HUDEP-2 (cell line): Measurements from ENCODE around the gene HEXB.

Experiments used
- DNase-seq, 76 experiments: peaks; one replicate each; lab custom pipeline; 2025; ENCODE audit not compliant: unreplicated experiment in 76 of 76; lab: John Stamatoyannopoulos, UW

The HEXB gene

DNA sequence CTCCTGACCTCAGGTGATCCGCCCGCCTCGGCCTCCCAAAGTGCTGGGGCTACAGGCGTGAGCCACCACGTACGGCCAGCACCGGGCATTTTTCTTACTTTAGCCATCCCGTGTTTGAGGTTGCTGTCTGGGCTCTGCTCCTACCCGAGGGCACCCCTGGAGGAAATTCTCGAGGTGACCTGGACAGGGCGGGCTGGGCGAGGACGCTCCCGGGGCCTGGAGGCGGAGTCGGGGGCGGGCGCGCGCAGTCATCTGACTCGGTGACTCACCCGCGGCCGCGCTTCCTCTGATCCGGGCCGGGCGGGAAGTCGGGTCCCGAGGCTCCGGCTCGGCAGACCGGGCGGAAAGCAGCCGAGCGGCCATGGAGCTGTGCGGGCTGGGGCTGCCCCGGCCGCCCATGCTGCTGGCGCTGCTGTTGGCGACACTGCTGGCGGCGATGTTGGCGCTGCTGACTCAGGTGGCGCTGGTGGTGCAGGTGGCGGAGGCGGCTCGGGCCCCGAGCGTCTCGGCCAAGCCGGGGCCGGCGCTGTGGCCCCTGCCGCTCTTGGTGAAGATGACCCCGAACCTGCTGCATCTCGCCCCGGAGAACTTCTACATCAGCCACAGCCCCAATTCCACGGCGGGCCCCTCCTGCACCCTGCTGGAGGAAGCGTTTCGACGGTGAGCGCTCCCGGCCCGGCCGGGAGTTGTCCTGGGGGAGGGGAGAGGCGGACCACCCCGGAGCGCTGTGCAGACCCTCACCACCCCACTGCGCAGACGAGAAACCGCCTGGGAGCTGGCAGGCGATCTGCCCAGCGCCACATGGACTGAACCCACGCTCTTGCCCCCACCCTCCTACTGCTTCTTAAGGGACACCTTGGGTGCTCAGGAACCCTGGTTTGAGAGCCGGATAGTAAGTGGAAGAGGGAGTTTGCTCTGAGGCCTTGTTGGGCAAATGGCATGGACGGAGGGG, at the start of gene HEXB:
HEXB (plus strand) TSS at position 334 of the 952 bp plus-strand sequence; CDS start at position 362, 28 bp downstream.
- DNase-seq = peak in 73 of 76 experiments; percentile 17 to 89 (median 74)

DNA sequence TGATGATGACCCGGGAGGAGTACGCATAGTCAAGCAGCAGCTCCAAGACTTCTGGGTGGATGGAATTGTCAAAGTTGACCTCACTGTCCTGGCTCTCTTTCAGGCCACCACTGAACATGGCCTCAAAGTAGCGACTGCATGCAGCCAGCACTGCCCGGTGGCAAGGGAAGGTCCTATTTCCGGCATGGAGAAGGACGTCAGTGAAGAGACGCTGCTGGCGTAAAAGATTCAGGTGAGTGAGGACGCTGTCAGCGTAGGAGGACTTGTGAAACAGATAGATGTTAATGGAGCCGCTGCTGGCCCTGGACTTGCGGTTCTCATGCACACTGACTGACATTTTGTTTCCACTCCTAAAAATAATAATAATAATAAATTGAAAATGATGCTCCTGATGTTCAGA, 48.9 kb upstream of the HEXB start:
- DNase-seq = no peak

DNA sequence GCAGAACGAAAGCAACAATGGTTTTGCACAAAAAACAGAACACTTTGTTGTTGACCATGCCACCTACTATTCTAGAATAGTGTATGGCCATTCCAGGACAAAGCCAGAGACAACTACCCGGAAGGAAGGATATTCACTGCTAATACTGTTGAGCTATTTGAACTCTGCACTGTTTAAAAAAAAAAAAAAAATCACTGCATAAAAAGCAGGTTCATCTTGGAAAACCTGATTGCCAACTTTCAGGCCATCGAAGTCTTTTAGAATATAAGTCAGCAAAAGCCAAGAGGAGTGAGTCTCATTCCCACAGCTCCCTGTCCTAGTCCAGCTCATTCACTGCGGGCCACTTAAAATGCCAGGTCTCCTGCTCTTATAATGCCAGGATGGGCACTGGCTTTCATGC, 48.5 kb upstream of the HEXB start:
- DNase-seq = no peak

DNA sequence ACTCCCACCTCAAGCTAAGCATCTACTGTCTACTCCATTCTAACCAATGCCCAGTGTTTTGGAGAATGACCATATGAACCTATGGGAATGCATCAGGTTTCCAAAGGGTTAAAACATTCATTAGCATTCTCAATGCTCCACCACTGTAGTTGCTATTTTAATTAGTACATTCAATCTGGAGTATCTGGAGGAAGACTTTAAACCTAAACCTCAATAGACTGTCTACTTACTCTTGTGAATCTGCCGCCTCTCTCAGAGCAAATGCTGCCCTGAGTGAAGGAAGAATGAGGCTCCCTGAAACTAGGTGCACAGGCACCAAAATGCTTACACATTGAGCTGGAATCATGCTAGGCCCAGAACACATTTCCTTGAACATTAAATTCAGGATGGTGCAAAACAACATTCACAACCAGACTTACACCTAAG, 46.5 kb upstream of the HEXB start:
- DNase-seq = no peak

DNA sequence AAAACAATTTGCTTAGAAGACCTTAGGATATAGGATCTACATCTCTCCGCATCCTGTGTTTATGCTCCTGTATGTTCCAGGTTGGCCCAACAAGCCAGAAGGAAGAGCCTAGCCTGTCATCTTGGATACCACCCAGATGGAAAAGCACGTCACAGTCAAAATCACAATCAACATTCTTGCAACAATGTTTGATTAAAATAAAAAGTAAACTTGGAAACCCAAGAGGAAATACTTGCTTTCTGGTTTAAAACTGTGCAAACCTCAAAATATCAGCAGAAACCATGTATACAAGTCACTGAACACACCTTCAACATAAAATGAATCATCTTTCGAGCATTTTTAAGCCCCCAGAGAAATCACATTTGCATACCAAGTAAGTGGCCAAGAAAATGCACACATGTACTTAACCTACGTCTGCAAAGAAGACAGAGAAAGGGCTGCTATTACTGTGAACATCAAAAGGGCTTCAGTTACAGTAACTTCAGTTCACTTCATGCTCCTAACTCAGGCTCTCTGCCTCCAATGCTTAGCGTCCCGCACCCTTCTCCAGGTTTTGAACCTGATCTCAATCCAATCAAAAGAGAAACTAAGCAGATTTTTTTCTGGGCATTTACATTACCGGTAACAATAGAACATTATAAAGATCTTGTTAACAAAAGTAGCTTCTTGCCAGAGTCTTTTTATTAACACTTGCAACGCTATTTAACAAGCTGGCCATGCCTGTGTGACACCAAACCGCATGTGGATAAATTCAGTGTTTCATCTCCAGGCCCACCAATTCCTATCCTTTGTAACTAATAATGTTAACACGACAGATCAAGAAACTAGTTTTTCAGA, 45.8 kb upstream of the HEXB start:
- no peak for DNase-seq

DNA sequence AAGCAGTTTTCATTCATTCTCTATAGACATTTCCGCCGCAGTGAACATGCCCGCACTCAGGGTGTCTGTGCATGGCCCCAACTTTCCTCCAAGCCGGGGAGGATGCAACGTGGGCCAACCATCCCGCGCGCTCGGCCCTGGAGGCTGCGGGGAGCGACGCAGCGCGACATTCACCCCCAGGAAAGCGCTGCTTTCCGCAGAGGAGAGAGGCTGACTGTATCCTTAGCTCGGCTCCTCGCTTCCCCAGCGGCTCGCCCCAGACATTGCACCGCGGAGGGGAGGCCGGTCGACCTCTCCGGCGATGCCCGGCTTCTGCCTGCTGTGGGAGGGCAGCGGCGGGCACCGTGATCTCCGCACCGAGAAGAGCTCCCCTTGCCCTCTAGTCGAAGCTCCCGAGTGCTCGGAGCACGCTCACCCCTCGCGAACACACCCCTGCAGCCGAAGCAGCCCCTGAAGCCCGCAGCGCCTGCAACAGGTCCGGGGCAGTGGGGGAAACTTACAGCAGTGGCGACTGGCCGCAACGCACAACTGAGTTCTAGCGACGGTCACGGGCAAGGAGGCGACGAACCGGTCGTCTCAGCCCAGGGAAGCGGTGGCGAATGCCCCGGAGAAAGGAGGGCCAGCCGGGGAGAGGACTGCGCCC, 45.1 kb upstream of the HEXB start:
- no peak for DNase-seq

DNA sequence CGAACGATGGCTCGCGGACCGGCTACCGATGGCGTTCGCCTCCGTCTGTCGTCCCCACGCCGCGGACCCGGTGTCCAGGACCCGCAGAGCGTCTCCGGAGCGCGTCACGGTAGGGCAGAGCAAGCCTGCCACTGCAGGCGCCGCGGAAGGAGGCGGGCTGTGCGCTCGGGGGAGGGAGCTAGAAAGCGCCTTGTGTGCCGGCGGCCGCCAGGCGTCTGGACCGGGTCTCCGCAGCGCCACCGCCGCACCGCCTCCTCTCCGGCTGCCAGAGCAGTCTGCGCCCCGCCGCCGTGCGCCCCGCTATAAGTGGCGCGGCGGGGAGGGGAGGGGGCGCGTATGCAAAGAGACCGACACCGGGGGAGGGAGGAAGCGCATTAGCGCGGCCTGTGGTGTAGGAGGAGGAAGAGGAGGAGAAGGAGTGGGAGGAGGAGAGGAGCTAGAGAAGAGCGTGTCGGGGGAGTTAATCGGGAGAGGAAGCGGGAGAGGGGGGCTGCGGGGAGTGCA, 44.5 kb upstream of the HEXB start, which contains the start of gene ENC1:
ENC1 (minus strand) TSS at position 279 of the 504 bp plus-strand sequence. CDS start 4,243 bp downstream, outside the sequence.
- peak in 40 of 76 experiments; percentile 4 to 58 (median 28) for DNase-seq

DNA sequence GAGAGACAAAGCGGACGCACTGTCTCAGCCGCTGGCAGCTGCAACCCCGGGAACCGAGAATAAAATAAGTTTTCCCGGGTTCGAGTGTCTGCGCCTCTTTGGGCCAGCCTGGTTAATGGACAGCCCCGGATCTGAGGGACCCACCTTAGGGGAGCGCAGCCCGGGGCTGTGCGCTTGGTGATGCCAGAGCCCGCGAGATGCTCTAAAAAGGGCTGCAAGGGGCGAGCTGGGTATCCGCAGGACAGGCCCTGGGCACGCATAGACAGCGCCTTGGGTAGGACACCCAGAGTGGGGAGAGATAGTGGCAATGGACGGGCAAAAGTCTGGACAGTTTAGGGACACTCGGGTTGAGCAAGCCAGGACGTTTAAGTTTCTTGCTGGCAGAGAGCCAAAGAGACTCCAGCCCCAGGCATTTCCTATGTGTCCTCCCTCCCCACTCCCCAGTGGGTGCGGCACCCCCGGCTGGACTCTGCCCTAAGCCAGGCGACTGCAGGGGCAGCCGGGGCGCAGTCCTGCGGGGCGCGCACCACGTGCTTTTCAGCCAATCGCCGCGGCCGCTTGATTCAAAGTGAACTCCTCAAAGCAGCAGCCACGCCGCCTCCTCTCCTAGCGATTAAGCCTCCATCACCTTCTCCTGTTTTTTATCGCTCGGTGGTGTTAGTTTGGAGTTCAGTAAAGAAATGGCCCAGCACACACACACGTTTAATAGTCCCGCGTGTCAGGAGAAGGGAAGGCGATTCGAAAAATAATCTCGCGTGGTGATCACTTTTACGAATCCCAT, 43.9 kb upstream of the HEXB start:
- peak in 7 of 76 experiments; percentile 3 to 30 (median 10) for DNase-seq

DNA sequence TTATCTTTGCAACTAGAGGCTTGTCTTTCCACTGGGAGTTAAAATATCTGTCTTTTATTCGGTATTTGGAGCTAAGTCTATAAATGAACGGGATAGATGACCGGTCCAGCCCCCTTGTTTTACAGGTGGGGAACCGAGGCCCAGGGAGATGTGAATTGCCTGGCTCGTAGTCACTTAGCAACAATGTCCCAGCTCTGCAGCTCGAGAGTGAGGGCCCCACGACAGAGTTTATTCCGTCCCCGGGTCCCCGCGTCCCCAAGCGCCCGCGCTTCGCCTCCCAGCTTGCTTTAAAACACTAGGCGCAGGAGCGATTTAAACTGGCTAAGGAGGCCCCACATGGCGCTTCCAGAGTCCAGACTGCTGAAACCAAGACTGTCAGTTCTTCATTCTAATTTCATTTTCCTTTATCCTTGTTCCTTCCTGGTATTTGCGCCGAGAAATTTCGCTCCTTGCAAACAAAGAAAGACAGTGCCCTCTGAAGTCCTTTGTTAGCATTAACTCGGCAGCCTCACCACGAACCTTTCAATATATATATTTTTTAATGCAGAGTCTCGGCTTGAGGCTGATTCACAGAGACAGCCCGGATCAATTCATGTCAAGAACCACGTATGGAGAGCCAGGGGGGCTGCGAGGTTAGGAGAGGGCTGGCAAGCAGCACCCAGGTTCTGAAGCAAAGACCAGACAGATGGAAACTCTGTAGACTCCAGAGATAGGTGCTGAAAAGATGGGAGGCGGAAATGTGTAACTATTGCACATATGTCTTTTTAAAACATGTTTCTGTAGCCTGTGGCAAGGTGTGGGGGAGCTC, 43.1 kb upstream of the HEXB start:
- no peak for DNase-seq

DNA sequence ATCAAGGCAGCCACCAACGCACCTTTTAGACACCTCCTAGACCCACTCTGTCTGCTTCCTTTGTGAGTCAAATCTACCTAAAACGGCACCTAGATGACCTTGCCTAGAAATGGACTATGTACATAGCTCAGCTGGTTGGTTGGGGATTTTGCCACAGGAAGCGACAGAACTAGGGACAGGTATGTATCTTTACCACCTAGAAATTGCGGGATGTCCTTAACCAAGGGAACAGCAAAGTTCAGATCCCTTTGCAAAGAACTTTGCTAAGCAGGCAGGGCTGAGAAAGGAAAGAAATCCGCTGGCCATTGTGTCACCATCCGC, 42.5 kb upstream of the HEXB start:
- DNase-seq = no peak

DNA sequence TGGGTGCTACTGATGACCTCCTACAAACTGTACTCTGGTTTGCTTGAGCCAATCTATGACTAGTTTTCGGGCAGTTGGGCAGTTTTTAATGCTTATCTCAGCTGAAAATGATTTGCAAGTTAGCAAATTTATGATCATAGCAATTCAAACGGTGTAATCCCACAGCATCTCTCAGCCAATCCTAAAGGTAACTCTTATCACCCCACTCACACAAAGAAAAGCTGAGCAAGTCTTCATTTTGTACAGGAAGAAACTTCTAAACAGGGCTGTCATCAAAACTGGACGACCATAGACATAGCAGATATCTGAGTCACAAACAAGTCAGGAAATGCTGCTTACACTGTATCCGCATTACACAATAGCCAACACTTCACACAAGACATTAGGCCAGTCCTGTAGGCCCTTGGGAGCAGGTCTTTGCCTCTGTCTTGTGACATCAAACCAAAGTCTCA, 41.9 kb upstream of the HEXB start:
- no peak for DNase-seq

DNA sequence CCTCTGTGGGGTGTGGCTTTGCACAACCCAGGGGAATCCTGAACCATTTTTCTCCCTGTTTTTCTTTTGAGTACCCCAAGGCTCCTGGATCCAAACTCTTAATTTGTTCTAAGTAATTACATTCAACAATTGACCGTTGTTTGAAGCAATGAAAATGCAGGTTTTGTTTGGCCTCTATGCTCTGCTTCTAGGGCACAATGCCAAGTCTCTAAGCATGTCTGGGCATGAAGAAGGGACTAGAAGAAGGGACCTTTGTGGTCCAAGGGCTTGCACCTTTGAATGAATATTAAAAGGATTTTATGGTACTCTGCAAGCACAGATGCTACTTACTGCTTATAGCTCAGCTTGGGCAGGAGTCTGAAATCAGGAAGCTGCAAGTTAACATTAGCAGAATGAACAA, 37.9 kb upstream of the HEXB start:
- DNase-seq = no peak

DNA sequence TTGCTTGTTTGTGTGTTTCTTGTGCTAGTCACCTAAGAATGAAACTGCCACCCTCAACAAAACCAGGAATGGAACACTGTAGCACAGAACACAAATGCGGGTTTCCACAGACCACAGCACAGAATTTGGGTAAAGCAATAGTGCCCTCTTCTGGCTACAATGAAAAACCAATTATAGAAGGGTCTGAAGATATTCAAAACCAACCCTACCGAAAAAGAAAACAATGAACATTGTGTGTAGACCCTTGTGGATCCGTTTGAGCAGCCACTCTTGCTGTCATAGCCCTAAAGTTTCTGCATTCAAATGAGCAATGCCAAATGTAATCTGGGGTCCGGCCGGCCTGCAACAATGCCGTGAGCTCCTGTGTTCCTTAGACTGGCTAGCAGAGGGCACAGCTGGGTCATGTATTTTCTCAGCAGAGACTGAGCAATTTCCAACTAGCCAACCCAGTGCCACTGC, 36.2 kb upstream of the HEXB start:
- DNase-seq = peak in 19 of 76 experiments; percentile 5 to 53 (median 27)

DNA sequence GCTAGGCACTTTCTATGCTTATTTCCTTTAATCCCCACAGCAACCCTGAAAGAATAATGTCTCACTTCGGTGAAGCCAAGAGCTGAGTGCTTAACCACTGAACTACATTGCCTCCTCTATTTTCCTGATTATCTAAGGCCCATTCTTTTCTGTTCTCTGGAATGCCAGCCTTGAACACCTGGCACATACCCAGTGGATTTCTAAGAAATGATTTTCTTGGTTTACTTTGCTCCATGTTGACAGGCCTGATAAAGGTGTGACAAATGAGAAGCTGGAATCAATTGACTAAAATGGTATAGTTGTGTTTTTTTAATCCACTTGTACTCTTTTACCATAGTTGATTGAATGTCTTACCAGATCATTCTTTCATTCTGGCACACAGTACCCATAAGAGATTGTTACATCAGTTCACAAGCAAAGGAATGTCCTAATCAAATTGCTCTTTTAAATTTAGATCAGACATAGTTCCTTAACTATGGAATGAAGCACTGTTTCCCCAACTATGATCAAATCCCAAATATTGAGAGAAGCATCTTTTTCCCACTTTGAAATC, 35.5 kb upstream of the HEXB start:
- no peak for DNase-seq

DNA sequence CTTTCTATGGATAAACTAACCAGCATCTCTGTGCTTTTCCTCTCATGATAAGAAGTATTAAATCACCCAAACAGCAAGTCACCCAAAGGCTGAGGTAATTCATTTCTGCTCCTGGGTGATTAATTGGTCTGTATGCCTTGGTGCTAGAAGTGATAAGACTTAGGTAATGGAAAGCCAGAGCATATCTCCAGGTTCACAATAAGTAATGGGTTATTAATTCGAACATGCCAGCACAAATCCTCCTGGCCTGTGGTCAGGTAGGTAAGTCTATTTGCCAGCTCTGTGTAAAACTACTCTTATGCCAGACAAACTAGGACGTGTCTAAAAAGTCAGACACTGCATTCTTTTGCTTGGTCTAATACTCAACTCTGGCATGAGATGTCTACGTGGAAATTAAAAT, 33.3 kb upstream of the HEXB start:
- no peak for DNase-seq

DNA sequence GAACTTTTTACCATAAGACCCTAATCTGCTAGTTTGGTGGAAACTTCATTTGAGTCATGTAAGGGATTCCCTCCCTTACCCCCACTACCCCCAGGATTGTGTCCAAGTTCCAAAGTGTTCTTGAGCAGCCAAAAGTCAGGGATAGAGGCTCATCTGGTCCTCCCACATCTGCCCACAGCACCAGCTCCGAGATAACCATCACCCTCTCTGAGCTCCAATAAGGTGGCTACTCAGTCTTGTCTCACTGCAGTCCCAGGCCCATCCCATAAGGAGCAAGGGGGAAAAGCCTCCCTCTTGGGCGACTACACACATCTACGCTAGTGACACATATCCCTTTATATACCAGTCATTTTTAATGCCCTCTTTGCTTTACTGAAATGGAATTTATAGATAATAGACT, 32.5 kb upstream of the HEXB start:
- DNase-seq = no peak

DNA sequence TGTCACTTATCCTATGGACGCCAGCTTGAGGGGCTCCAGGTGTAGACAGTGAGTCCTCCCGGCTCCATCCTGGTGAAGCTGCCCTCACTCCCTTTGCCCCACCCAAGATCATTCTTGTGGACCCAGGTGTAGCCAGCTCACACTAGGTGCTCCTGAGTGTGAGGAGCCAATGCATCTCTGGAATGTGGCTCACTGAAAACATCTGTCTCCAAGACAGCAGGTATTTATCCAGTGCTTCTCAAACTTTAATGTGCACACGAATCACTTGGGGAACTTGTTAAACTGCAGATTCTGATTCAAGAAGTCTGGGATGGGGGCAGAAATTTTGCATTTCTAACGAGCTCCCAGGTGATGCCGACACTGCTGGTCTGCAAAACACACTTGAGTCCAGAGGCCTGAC, 31.0 kb upstream of the HEXB start:
- no peak for DNase-seq

DNA sequence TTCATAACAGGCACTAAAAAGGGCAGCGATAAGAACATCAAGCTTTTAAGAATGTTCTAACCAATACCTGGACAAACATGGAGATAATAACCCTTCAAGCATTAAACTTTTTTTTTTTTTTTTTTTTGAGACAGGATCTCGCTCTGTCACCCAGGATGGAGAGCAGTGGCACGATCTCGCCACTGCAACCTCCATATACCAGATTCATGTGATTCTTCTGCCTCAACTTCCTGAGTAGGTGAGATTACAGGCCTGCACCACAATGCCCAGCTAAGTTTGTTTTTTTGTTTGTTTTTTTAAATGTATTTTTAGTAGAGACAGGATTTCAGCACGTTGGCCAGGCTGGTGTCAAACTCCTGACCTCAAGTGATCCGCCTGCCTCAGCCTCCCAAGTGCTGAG, 29.8 kb upstream of the HEXB start:
- no peak for DNase-seq

DNA sequence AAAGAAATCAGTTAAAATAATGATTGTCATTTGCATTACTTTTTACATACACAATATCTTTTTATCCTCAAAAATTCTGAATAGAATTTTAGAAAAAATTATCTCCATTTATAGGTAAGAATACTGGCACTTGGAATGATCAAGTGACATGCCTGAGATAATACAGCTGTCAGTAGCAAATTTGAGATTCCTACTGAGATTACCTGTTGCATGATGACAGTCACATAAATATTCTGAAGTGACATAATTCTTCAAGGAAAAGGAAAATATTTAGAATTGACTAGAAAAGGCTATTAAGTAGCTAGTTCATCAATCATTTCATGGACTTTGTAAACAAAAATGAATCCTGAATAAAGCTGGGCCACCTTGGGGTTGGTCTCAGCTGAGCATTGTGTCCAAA, 29.3 kb upstream of the HEXB start:
- DNase-seq = no peak
